Neural crest cell (in vitro differentiated cells): ENCODE data around the gene CT45A1. TPM values are rescaled to one million over a fixed set of nuclear protein-coding genes. Genes with fewer than 3 reads are reported as not detected.
"Not testable (repeated sequence)": the region's sequence is repeated elsewhere in the genome, so short reads cannot be mapped to it uniquely, and the experiment has no call there.

Source experiments
- DNase-seq: peaks from one replicate; pipeline ENCODE4 v3.0.0; 2021; ENCODE audit warnings: low read depth, mixed read lengths, low spot score
- H3K27ac Mint-ChIP-seq: one replicate; pipeline ENCODE4 v1.8.0; 2021; ENCODE audit warnings: mild to moderate bottlenecking, mixed read lengths; ENCODE audit not compliant: unreplicated experiment
- H3K27me3 Mint-ChIP-seq: 2 replicates; pipeline ENCODE4 v1.8.0; 2021; ENCODE audit warnings: low read depth, mild to moderate bottlenecking, mixed read lengths
- H3K36me3 Mint-ChIP-seq: 2 replicates; pipeline ENCODE4 v1.8.0; 2021; ENCODE audit warnings: low read depth, mild to moderate bottlenecking, mixed read lengths
- H3K4me1 Mint-ChIP-seq: 2 replicates; pipeline ENCODE4 v1.8.0; 2021; ENCODE audit warnings: mixed read lengths
- H3K4me3 Mint-ChIP-seq: one replicate; pipeline ENCODE4 v1.8.0; 2021; ENCODE audit warnings: mild to moderate bottlenecking, mixed read lengths
- H3K9me3 Mint-ChIP-seq: 2 replicates; pipeline ENCODE4 v1.8.0; 2021; ENCODE audit warnings: mixed read lengths
- total RNA-seq: library from RNA; stranded (reverse); gene quantifications from 2 replicates; pipeline ENCODE4 v1.2.1, GENCODE V29; 2021
- TF ChIP-seq, protein P1 (sequence below): fragments of 200-600 bp; sonication (generic); conservative IDR thresholded peaks from 2 replicates; pipeline ENCODE4 v1.5.0; 2021; ENCODE audit warnings: antibody characterized with exemption, mild to moderate bottlenecking

The CT45A1 gene
- total RNA-seq, 1 donor from 2014 or later = not detected

DNA sequence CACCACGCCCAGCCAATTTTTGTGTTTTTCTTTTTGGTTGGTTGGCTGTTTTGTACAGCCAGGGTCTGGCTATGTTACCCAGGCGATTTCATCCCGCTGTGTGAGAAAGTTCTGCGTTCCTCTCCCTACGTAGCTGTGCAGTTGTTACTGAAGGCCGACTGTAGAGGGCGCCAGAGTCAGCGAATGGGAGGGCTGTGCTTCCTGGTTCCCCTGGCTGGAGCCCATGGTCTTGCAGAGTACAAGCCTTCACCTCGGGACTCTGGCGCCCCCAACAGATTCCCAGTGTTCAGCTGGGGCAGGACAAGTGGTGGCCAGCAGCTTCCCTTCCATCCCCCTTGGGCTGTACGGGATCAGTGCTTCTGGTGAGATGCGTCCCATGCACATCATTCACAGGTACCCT lies 5.6 kb upstream of the CT45A1 start:
- no peaks in the 10 kb centered on the region for H3K4me1 Mint-ChIP-seq
- peak; percentile 26 for DNase-seq
- H3K36me3 Mint-ChIP-seq = peaks cover 2% of the 10 kb centered on the region
- no peak overlapping the region for H3K4me3 Mint-ChIP-seq
- peaks cover 2% of the 10 kb centered on the region for H3K9me3 Mint-ChIP-seq
- TF ChIP-seq, protein P1, sequence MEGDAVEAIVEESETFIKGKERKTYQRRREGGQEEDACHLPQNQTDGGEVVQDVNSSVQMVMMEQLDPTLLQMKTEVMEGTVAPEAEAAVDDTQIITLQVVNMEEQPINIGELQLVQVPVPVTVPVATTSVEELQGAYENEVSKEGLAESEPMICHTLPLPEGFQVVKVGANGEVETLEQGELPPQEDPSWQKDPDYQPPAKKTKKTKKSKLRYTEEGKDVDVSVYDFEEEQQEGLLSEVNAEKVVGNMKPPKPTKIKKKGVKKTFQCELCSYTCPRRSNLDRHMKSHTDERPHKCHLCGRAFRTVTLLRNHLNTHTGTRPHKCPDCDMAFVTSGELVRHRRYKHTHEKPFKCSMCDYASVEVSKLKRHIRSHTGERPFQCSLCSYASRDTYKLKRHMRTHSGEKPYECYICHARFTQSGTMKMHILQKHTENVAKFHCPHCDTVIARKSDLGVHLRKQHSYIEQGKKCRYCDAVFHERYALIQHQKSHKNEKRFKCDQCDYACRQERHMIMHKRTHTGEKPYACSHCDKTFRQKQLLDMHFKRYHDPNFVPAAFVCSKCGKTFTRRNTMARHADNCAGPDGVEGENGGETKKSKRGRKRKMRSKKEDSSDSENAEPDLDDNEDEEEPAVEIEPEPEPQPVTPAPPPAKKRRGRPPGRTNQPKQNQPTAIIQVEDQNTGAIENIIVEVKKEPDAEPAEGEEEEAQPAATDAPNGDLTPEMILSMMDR = peak; percentile 42
- peaks cover 2% of the 10 kb centered on the region for H3K27me3 Mint-ChIP-seq
- H3K27ac Mint-ChIP-seq = no peak overlapping the region

DNA sequence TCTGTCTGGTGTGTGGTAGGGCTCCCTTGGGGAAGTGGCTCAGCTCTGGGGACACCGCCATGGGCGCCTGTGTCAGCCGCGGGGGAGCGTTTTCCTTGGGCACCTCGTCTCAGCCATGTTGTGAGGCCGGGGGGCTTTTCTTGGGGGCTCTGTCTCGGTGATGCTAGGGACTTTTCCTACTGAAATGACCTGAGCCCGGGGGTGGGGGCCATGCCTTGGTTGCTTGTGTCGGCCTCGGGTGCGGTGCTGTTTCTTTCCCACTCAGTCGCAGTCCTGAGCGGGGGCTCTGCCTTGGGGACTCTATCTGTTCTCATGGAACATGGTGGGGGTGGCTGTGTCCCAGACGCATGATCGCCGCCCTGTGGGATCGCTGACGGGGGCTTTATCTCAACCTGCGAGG lies 356 bp downstream of the CT45A1 start:
- Mint-ChIP-seq H3K27ac (no peak overlapping the region), H3K36me3 (no peaks in the 10 kb centered on the region), H3K9me3 (peaks cover 2% of the 10 kb centered on the region), H3K27me3 (no peaks in the 10 kb centered on the region), H3K4me3 (no peak overlapping the region), H3K4me1 (no peaks in the 10 kb centered on the region)
- no peak for DNase-seq
- TF ChIP-seq, protein P1 = no peak

DNA sequence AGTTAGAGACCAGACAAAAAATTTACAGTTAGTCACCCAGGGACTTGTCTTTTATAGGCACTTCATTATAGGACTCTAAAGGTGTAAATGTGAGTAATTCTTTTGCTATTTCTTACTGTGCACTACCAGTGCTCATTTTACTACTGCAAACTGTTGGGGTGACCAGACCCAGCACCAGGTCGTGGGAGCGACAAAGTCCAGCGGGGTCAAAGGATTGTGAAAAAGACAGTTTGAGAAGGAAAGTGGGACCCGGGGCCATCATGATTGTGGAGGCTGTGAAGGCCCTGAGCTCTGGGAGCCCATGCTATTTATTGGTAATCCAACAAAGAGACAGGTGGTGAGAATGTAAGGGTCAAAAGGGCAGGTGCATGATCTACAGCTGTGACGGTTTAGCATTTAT lies 21.2 kb downstream of the CT45A1 start:
- H3K4me1 Mint-ChIP-seq, H3K9me3 Mint-ChIP-seq, DNase-seq, H3K36me3 Mint-ChIP-seq, H3K27me3 Mint-ChIP-seq, H3K27ac Mint-ChIP-seq, H3K4me3 Mint-ChIP-seq: not testable (repeated sequence)

DNA sequence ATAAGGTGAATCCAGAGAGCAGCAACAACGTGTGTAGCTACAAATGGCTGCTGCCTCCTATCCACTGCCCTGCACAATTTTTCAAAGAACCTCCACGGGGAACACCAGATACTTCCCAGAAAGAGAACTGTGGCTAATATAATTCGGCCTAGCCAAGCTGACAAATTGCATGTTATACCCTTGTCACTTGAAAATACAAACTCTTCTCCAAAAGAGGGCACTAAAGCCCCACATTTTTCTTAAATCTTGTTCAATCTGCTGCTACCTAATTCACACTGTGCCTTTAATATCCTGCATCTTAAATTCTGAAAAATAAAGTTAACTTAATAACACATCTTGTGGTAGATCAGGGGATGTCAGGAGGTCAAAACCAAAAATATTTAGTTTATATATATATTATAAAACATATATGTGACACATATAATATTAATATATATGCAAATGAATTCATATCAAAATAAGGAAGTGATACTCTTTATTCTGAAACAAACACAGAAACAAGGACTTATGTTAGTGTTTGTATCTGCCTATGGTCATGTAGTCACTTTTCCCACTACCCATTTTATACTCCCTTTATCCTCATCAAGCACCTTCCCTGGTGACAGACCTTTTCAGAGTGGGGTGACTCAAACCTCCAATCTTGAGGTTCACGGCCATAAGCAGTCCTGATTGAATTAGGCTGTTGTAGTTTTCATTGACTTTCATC lies 24.1 kb downstream of the CT45A1 start:
- Mint-ChIP-seq H3K4me3 (no peak overlapping the region), H3K27me3 (no peaks in the 10 kb centered on the region), H3K36me3 (no peaks in the 10 kb centered on the region), H3K9me3 (peaks cover 2% of the 10 kb centered on the region), H3K4me1 (no peaks in the 10 kb centered on the region), H3K27ac (no peak overlapping the region)
- no peak for DNase-seq
- TF ChIP-seq, protein P1 = peak; percentile 17

DNA sequence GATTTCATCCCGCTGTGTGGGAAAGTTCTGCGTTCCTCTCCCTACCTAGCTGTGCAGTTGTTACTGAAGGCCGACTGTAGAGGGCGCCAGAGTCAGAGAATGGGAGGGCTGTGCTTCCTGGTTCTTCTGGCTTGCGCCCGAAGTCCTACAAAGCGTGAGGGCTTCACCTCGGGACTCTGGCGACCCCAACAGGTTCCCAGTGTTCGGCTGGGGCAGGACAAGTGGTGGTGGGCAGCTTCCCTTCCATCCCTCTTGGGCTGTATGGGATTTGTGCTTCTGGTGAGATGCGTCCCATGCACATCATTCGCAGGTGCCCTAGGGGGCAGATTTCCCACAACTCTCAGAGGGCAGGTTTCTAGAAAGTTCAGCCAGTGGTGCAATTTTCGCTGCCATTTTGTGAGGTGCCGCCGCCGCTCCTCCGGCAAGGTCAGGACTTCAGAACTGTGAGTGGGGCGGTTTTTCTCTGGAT lies 27.3 kb downstream of the CT45A1 start:
- no peak overlapping the region for H3K4me3 Mint-ChIP-seq
- TF ChIP-seq, protein P1 = peak; percentile 31
- no peaks in the 10 kb centered on the region for H3K27me3 Mint-ChIP-seq
- H3K27ac Mint-ChIP-seq = no peak overlapping the region
- H3K9me3 Mint-ChIP-seq = peaks cover 4% of the 10 kb centered on the region
- peak; percentile 3 for DNase-seq
- H3K4me1 Mint-ChIP-seq = no peaks in the 10 kb centered on the region
- no peaks in the 10 kb centered on the region for H3K36me3 Mint-ChIP-seq

DNA sequence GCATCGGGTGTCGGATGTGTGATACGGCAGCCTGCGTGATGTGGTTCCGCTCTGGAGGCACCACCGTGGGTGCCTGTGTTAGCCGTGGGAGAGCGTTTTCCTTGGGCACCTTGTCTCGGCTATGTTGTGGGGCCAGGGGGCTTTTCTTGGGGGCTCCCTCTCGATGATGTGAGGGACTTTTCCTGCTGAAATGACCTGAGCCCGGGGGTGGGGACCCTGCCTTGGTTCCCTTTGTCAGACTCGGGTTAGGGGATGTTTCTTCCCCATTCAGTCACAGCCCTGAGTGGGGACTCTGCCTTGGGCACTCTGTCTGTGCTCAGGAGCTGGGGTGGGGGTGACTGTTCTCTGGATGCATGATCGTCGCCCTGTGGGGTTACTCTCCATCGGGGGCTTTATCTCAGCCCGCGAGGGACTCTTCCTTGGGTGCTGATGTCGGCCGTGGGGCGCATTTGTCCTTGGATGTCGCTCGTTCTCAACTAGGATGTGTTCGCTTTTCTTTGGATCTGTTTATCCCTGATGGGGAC lies 27.8 kb downstream of the CT45A1 start:
- Mint-ChIP-seq H3K27ac (no peak overlapping the region), H3K4me1 (no peaks in the 10 kb centered on the region), H3K36me3 (no peaks in the 10 kb centered on the region), H3K9me3 (peaks cover 4% of the 10 kb centered on the region), H3K27me3 (no peaks in the 10 kb centered on the region), H3K4me3 (no peak overlapping the region)
- TF ChIP-seq, protein P1 = no peak
- no peak for DNase-seq

DNA sequence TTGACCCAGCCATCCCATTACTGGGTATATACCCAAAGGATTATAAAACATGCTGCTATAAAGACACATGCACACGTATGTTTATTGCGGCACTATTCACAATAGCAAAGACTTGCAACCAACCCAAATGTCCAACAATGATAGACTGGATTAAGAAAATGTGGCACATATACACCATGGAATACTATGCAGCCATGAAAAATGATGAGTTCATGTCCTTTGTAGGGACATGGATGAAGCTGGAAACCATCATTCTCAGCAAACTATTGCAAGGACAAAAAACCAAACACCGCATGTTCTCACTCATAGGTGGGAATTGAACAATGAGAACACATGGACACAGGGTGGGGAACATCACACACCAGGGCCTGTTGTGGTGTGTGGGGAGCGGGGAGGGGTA lies 31.3 kb downstream of the CT45A1 start:
- DNase-seq, H3K4me3 Mint-ChIP-seq, H3K27ac Mint-ChIP-seq, H3K36me3 Mint-ChIP-seq, H3K27me3 Mint-ChIP-seq, H3K9me3 Mint-ChIP-seq, H3K4me1 Mint-ChIP-seq: not testable (repeated sequence)

DNA sequence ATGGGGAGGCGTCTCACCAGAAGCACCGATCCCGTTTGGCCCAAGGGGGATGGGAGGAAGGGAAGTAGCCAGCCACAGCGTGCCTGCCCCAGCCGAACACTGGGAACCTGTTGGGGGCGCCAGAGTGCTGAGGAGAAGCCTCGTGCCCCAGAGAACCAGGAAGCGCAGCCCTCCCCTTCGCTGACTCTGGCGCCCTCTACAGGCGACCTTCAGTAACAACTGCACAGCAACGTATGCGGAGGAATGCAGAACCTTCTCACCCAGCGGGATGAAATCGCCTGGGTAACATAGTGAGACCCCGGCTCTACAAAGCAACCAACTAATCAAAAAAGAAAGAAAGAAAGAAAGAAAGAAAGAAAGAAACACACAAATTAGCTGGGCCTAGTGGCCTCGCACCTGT lies 54.7 kb downstream of the CT45A1 start, which contains the start of gene CT45A3:
CT45A3 (minus strand) TSS at position 101 of the 400 bp plus-strand sequence. CDS start 3,747 bp downstream, outside the sequence.
- H3K9me3 Mint-ChIP-seq, H3K36me3 Mint-ChIP-seq, H3K4me3 Mint-ChIP-seq, H3K4me1 Mint-ChIP-seq, H3K27me3 Mint-ChIP-seq, DNase-seq, H3K27ac Mint-ChIP-seq: not testable (repeated sequence)
